ENCODE measurements around the gene IKZF3. TPM values are rescaled to one million over a fixed set of nuclear protein-coding genes. Genes with fewer than 3 reads are reported as not detected.

The IKZF3 gene
- total and polyA plus RNA-seq, 8 donors, result 0.12 to 1.2 (median 0.61) TPM

GRCh38 chr17:39754161-39754957 is 109.8 kb downstream of the IKZF3 start:
- ATAC-seq, result peak; percentile 79 to 91 (median 82)
- 1% methylated on average over 55 to 91 of the region's 91 CpGs for WGBS, 2 donors
- H3K4me1 ChIP-seq, result peaks cover 14 to 26% (median 23%) of the 10 kb centered on the region in 3 donors
- peak overlapping the region; percentile 80 to 92 (median 86) for H3K27ac ChIP-seq
- intact Hi-C loops (cut with DNase I), result loop anchor here in 1 of 3 donors (5.0 kb wide), 1 partner anchor 132 kb away; no protein-coding TSS in a partner anchor
- no peak for FAIRE-seq
- peak overlapping the region; percentile 45 to 79 (median 58) for H3K4me3 ChIP-seq
- H3K27me3 ChIP-seq, result no peaks in the 10 kb centered on the region
- no peaks in the 10 kb centered on the region for H3K9me3 ChIP-seq
- peak; percentile 98 to 99 (median 98) for TF ChIP-seq CTCF (IDR thresholded peaks at IDR 0.05)
- DNase-seq, result peak; percentile 90 to 96 (median 93)
- no peaks in the 10 kb centered on the region for H3K36me3 ChIP-seq

- no peaks in the 10 kb centered on the region for H3K27me3 ChIP-seq
- no peak for FAIRE-seq
- WGBS, 2 donors, result 9 to 10% methylated on average over 52 to 55 of the region's 55 CpGs
- peak overlapping the region; percentile 80 to 92 (median 86) for H3K27ac ChIP-seq
- H3K36me3 ChIP-seq, result no peaks in the 10 kb centered on the region
- no peak for TF ChIP-seq CTCF (IDR thresholded peaks at IDR 0.05)
- H3K4me3 ChIP-seq, result peak overlapping the region; percentile 45 to 79 (median 58)
- ATAC-seq, result peak; percentile 34 to 56 (median 46)
- H3K4me1 ChIP-seq, result peaks cover 18 to 28% (median 25%) of the 10 kb centered on the region in 3 donors
- peak in 3 of 6 donors; percentile 45 to 83 (median 53) for DNase-seq
- H3K9me3 ChIP-seq, result no peaks in the 10 kb centered on the region
- intact Hi-C loops (cut with DNase I), result loop anchor here in 1 of 3 donors (5.0 kb wide), 1 partner anchor 131 kb away; no protein-coding TSS in a partner anchor
Observed at GRCh38 chr17:39753514-39754160, 110.5 kb downstream of the IKZF3 start.

GRCh38 chr17:39752241-39752881 is 111.8 kb downstream of the IKZF3 start:
- peak in 2 of 6 donors; percentile 13 to 30 for DNase-seq
- H3K27me3 ChIP-seq, result no peaks in the 10 kb centered on the region
- intact Hi-C loops (cut with DNase I), result loop anchor here in 1 of 3 donors (5.0 kb wide), 1 partner anchor 130 kb away; no protein-coding TSS in a partner anchor
- H3K27ac ChIP-seq, result no peak overlapping the region
- peaks cover 0 to 2% (median 0%) of the 10 kb centered on the region in 3 donors for H3K36me3 ChIP-seq
- ATAC-seq, result no peak
- H3K9me3 ChIP-seq, result no peaks in the 10 kb centered on the region
- no peak overlapping the region for H3K4me3 ChIP-seq
- H3K4me1 ChIP-seq, result peaks cover 18 to 28% (median 25%) of the 10 kb centered on the region in 3 donors
- no peak for TF ChIP-seq CTCF (IDR thresholded peaks at IDR 0.05)
- 88 to 91% methylated on average over 13 of the region's 13 CpGs for WGBS, 2 donors
- FAIRE-seq, result no peak

GRCh38 chr17:39751637-39752036 is 112.5 kb downstream of the IKZF3 start:
- H3K27me3 ChIP-seq, result no peaks in the 10 kb centered on the region
- peaks cover 18 to 28% (median 25%) of the 10 kb centered on the region in 3 donors for H3K4me1 ChIP-seq
- H3K9me3 ChIP-seq, result no peaks in the 10 kb centered on the region
- no peak for TF ChIP-seq CTCF (IDR thresholded peaks at IDR 0.05)
- no peak overlapping the region for H3K4me3 ChIP-seq
- peaks cover 0 to 9% (median 3%) of the 10 kb centered on the region in 3 donors for H3K36me3 ChIP-seq
- 48 to 58% methylated on average over 10 of the region's 10 CpGs for WGBS, 2 donors
- FAIRE-seq, result no peak
- peak in 3 of 6 donors; percentile 33 to 69 (median 53) for DNase-seq
- no peak for ATAC-seq
- H3K27ac ChIP-seq, result no peak overlapping the region
- intact Hi-C loops (cut with DNase I), result loop anchor here in 1 of 3 donors (5.0 kb wide), 1 partner anchor 129 kb away; no protein-coding TSS in a partner anchor
